ENCODE measurements around the gene PIGN. TPM values are rescaled to one million over a fixed set of nuclear protein-coding genes. Genes with fewer than 3 reads are reported as not detected.
"Not testable (repeated sequence)": the region's sequence is repeated elsewhere in the genome, so short reads cannot be mapped to it uniquely, and the experiment has no call there.

The PIGN gene
- total RNA-seq, 1 donor from 2014 or later: 35.4 TPM

GRCh38 chr18:62044490-62045000, 142.3 kb downstream of the PIGN start:
- peaks cover 10% of the 10 kb centered on the region for H3K9me3 Mint-ChIP-seq
- H3K4me1 Mint-ChIP-seq: peaks cover 5% of the 10 kb centered on the region
- no peaks in the 10 kb centered on the region for H3K27me3 Mint-ChIP-seq (ENCODE audit: low read depth)
- no peak overlapping the region for H3K27ac Mint-ChIP-seq
- no peak for DNase-seq (ENCODE audit: low spot score in 2 of 2, unreplicated experiment in 2 of 2)
- H3K4me3 Mint-ChIP-seq: no peak overlapping the region
- TF ChIP-seq CTCF (IDR thresholded peaks at IDR 0.05; ENCODE audit: unreplicated experiment): no peak
- H3K36me3 Mint-ChIP-seq: peaks cover 19% of the 10 kb centered on the region

GRCh38 chr18:62037989-62038778, 148.7 kb downstream of the PIGN start:
- no peak for DNase-seq (ENCODE audit: low spot score in 2 of 2, unreplicated experiment in 2 of 2)
- Mint-ChIP-seq H3K27me3 (ENCODE audit: low read depth) (no peaks in the 10 kb centered on the region), H3K4me3 (no peak overlapping the region), H3K9me3 (no peaks in the 10 kb centered on the region), H3K4me1 (peaks cover 12% of the 10 kb centered on the region), H3K36me3 (peaks cover 4% of the 10 kb centered on the region), H3K27ac (peak overlapping the region; percentile 60)
- TF ChIP-seq CTCF (IDR thresholded peaks at IDR 0.05; ENCODE audit: unreplicated experiment): no peak

GRCh38 chr18:62037012-62037742, 149.7 kb downstream of the PIGN start:
- peaks cover 4% of the 10 kb centered on the region for H3K36me3 Mint-ChIP-seq
- peak overlapping the region; percentile 60 for H3K27ac Mint-ChIP-seq
- no peaks in the 10 kb centered on the region for H3K9me3 Mint-ChIP-seq
- H3K27me3 Mint-ChIP-seq (ENCODE audit: low read depth): no peaks in the 10 kb centered on the region
- DNase-seq (ENCODE audit: low spot score in 2 of 2, unreplicated experiment in 2 of 2): no peak
- TF ChIP-seq CTCF (IDR thresholded peaks at IDR 0.05; ENCODE audit: unreplicated experiment): no peak
- H3K4me1 Mint-ChIP-seq: peaks cover 12% of the 10 kb centered on the region
- H3K4me3 Mint-ChIP-seq: no peak overlapping the region

GRCh38 chr18:62034286-62034685, 152.6 kb downstream of the PIGN start:
- not testable (repeated sequence) for H3K4me3 Mint-ChIP-seq; H3K27me3 Mint-ChIP-seq (ENCODE audit: low read depth); H3K9me3 Mint-ChIP-seq; DNase-seq (ENCODE audit: low spot score in 2 of 2, unreplicated experiment in 2 of 2); H3K36me3 Mint-ChIP-seq; H3K27ac Mint-ChIP-seq
- H3K4me1 Mint-ChIP-seq: peaks cover 27% of the 10 kb centered on the region

- no peak overlapping the region for H3K4me3 Mint-ChIP-seq
- no peaks in the 10 kb centered on the region for H3K27me3 Mint-ChIP-seq (ENCODE audit: low read depth)
- peaks cover 30% of the 10 kb centered on the region for H3K4me1 Mint-ChIP-seq
- no peak overlapping the region for H3K27ac Mint-ChIP-seq
- peaks cover 3% of the 10 kb centered on the region for H3K36me3 Mint-ChIP-seq
- no peak for TF ChIP-seq CTCF (IDR thresholded peaks at IDR 0.05; ENCODE audit: unreplicated experiment)
- no peak for DNase-seq (ENCODE audit: low spot score in 2 of 2, unreplicated experiment in 2 of 2)
- H3K9me3 Mint-ChIP-seq: peaks cover 8% of the 10 kb centered on the region
Measured at GRCh38 chr18:62033756-62034155, 153.1 kb downstream of the PIGN start.

- peaks cover 3% of the 10 kb centered on the region for H3K36me3 Mint-ChIP-seq
Measured at GRCh38 chr18:62033207-62033606, 153.6 kb downstream of the PIGN start.

More at GRCh38 chr18:62033207-62033606, 153.6 kb downstream of the PIGN start:
- Mint-ChIP-seq H3K9me3 (peaks cover 8% of the 10 kb centered on the region), H3K27ac (no peak overlapping the region), H3K4me3 (no peak overlapping the region), H3K4me1 (peaks cover 28% of the 10 kb centered on the region), H3K27me3 (ENCODE audit: low read depth) (no peaks in the 10 kb centered on the region)
- DNase-seq (ENCODE audit: low spot score in 2 of 2, unreplicated experiment in 2 of 2): no peak
- TF ChIP-seq CTCF (IDR thresholded peaks at IDR 0.05; ENCODE audit: unreplicated experiment): no peak
